ENCODE measurements around the gene KCNB1.

Gene KCNB1

GRCh38 chr20:49403911-49404310 is 78.6 kb downstream of the KCNB1 start:
- in situ Hi-C loops (cut with HindIII; ENCODE audit: low sequenced_read_pairs), result no loop called here
- no peak overlapping the region for H3K4me3 ChIP-seq (ENCODE audit: low read depth, low read length)
- DNase-seq (ENCODE audit: low read depth, low spot score), result no peak
- TF ChIP-seq, protein P1, sequence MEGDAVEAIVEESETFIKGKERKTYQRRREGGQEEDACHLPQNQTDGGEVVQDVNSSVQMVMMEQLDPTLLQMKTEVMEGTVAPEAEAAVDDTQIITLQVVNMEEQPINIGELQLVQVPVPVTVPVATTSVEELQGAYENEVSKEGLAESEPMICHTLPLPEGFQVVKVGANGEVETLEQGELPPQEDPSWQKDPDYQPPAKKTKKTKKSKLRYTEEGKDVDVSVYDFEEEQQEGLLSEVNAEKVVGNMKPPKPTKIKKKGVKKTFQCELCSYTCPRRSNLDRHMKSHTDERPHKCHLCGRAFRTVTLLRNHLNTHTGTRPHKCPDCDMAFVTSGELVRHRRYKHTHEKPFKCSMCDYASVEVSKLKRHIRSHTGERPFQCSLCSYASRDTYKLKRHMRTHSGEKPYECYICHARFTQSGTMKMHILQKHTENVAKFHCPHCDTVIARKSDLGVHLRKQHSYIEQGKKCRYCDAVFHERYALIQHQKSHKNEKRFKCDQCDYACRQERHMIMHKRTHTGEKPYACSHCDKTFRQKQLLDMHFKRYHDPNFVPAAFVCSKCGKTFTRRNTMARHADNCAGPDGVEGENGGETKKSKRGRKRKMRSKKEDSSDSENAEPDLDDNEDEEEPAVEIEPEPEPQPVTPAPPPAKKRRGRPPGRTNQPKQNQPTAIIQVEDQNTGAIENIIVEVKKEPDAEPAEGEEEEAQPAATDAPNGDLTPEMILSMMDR (IDR thresholded peaks at IDR 0.05; ENCODE audit: low read depth, low read length), result no peak

GRCh38 chr20:49403012-49403411 is 79.5 kb downstream of the KCNB1 start:
- in situ Hi-C loops (cut with HindIII; ENCODE audit: low sequenced_read_pairs), result no loop called here
- DNase-seq (ENCODE audit: low read depth, low spot score), result no peak
- no peak overlapping the region for H3K4me3 ChIP-seq (ENCODE audit: low read depth, low read length)
- TF ChIP-seq, protein P1 (IDR thresholded peaks at IDR 0.05; ENCODE audit: low read depth, low read length), result no peak

DNA sequence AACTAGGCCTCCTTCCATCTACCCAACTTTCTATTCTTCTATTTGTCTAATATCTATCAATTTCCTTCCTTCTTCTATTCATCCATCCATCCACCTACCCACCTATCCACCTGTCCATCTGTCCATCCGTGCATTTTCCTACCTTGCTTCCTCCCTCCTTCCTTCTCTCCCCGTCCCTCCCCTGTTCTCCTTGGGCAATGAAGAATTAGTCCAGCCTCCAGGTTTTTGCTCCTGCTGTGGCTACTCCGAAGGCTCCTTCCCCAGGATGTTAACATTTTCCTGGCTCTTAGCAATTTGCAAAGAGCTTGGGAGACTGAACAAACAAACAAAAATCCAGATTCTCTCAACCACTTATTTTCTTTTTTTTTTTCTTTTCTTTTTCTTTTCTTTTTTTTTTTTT is 81.6 kb downstream of the KCNB1 start:
- no peak overlapping the region for H3K4me3 ChIP-seq (ENCODE audit: low read depth, low read length)
- TF ChIP-seq, protein P1 (IDR thresholded peaks at IDR 0.05; ENCODE audit: low read depth, low read length), result no peak
- in situ Hi-C loops (cut with HindIII; ENCODE audit: low sequenced_read_pairs), result no loop called here
- DNase-seq (ENCODE audit: low read depth, low spot score), result peak; percentile 72

DNA sequence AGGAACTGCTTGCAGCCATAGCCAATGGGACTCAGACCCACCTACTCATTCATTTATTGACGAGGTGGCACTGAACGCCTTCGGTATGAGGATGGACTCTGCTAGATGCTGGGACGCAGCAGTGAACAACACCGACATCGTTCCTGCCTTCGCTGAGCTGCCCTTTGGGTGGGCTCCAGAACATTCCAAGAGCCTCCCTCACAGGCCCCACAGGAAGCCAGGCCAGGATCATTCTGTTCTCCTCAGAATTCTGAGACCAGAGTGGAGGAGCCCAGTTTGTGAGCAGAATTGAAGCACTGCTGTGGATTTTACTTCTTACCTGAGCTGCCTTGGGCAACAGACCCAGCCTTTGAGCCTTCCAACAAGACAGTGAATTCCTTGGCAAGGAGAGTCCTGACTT is 82.1 kb downstream of the KCNB1 start:
- H3K4me3 ChIP-seq (ENCODE audit: low read depth, low read length), result no peak overlapping the region
- peak; percentile 48 for DNase-seq (ENCODE audit: low read depth, low spot score)
- TF ChIP-seq, protein P1 (IDR thresholded peaks at IDR 0.05; ENCODE audit: low read depth, low read length), result no peak
- in situ Hi-C loops (cut with HindIII; ENCODE audit: low sequenced_read_pairs), result no loop called here

DNA sequence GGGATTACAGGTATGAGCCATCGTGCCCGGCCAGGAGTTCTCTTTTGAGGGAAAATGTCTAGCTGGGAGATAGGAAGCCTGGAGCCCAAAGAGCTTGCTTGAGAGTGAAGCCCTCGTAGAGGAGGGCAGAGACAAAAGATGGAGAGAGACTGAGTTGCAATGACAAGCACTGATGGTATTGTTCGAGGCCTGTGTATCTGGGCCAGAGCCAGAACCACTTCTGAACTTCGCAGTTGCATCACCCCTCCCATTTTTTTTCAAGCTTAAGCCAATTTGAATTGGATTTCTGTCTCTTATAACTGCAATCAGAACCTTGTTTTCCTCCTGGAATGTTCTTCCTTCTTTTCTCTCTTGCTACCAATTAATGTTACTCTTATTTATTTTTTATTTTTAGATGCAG is 83.1 kb downstream of the KCNB1 start:
- TF ChIP-seq, protein P1 (IDR thresholded peaks at IDR 0.05; ENCODE audit: low read depth, low read length), result no peak
- no peak for DNase-seq (ENCODE audit: low read depth, low spot score)
- no peak overlapping the region for H3K4me3 ChIP-seq (ENCODE audit: low read depth, low read length)
- in situ Hi-C loops (cut with HindIII; ENCODE audit: low sequenced_read_pairs), result no loop called here

DNA sequence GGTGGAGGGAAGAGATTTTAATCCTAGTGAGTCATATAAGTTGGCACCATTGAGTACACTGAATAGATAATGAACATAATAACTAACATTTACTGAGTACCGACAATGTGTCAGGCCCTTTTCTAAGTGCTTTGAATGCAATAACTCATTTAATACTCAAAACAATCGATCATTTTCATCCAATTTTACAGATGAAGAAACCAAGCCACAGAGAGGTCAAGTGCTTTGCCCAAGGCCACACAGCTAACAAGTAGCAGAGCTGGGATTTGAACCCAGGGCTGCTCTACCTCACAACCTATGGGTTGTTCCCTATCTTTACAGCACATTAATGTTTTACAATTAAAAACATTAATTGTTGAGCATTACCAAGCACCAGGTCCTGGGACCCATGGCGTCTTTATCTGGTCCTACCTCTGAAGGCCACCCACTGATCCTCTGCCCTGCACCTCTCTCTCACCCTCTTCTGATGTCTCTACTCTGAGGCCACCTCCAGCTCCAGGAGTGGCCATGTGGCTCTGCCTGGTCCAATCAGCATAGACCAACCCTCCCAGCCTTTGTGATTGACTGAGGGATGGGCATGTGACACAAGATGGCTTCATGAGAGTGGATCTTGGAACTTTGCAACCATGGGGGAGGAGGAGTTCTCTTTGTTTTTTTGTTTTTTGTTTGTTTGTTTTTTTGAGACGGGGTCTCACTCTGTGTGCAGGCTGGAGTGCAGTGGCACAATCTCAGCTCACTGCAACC is 83.9 kb downstream of the KCNB1 start:
- TF ChIP-seq, protein P1 (IDR thresholded peaks at IDR 0.05; ENCODE audit: low read depth, low read length), result no peak
- in situ Hi-C loops (cut with HindIII; ENCODE audit: low sequenced_read_pairs), result no loop called here
- DNase-seq (ENCODE audit: low read depth, low spot score), result no peak
- no peak overlapping the region for H3K4me3 ChIP-seq (ENCODE audit: low read depth, low read length)
